Central memory CD8-positive, alpha-beta T cell (primary cell): ENCODE results near the gene OSTF1.

ENCODE experiments used
- ATAC-seq: fragments of 150-1000 bp; cut with Tn5 transposase; replicated peaks from 2 replicates; pipeline ENCODE4 v1.10.0; 2022; ENCODE audit warnings: mild to moderate bottlenecking, moderate FRiP score, moderate number of reproducible peaks; ENCODE audit not compliant: poor library complexity, severe bottlenecking; ENCODE audit errors: extremely low read depth
- DNase-seq, 2 donors: peaks; one replicate each; pipeline ENCODE4 v3.0.0; 2021; ENCODE audit warnings: low spot score in 2 of 2
- H3K27ac Mint-ChIP-seq: one replicate; pipeline ENCODE4 v1.8.0; 2022; ENCODE audit warnings: low read depth, mild to moderate bottlenecking, moderate library complexity, mixed read lengths
- H3K27me3 Mint-ChIP-seq: one replicate; pipeline ENCODE4 v1.8.0; 2022; ENCODE audit warnings: mixed read lengths
- H3K36me3 Mint-ChIP-seq: one replicate; pipeline ENCODE4 v1.8.0; 2022; ENCODE audit warnings: mild to moderate bottlenecking, moderate library complexity, mixed read lengths; ENCODE audit not compliant: insufficient read depth
- H3K4me1 Mint-ChIP-seq: one replicate; pipeline ENCODE4 v1.8.0; 2022; ENCODE audit warnings: mixed read lengths
- H3K4me3 Mint-ChIP-seq: one replicate; pipeline ENCODE4 v1.8.0; 2022; ENCODE audit warnings: mild to moderate bottlenecking, moderate library complexity, mixed read lengths
- H3K9me3 Mint-ChIP-seq: one replicate; pipeline ENCODE4 v1.8.0; 2022; ENCODE audit warnings: mixed read lengths

OSTF1 gene

GRCh38 chr9:75087824-75088645, at the start of gene OSTF1, which contains the start of gene NMRK1:
Gene OSTF1, plus strand, starts transcription at chr9:75088514. Its CDS starts 179 bp downstream, at chr9:75088693.
Gene NMRK1, minus strand, starts transcription at chr9:75088155. Its CDS starts 5,040 bp downstream, at chr9:75083115.
- H3K36me3 Mint-ChIP-seq = peaks cover 18% of the 10 kb centered on the region
- ATAC-seq (peak; percentile 86), DNase-seq (peak; percentile 89 to 91)
- H3K9me3 Mint-ChIP-seq = no peaks in the 10 kb centered on the region
- peak within 1 kb of the TSS; percentile 95 for H3K27ac Mint-ChIP-seq
- H3K4me1 Mint-ChIP-seq = peaks cover 65% of the 10 kb centered on the region
- H3K4me3 Mint-ChIP-seq = peak within 1 kb of the TSS; percentile 99
- H3K27me3 Mint-ChIP-seq = no peaks in the 10 kb centered on the region

GRCh38 chr9:75039009-75039408, 49.3 kb upstream of the OSTF1 start:
- DNase-seq (no peak), ATAC-seq (no peak)
- Mint-ChIP-seq H3K9me3 (no peaks in the 10 kb centered on the region), H3K4me3 (no peak overlapping the region), H3K36me3 (no peaks in the 10 kb centered on the region), H3K27ac (no peak overlapping the region), H3K4me1 (no peaks in the 10 kb centered on the region), H3K27me3 (no peaks in the 10 kb centered on the region)

GRCh38 chr9:75039801-75040200, 48.5 kb upstream of the OSTF1 start:
- DNase-seq (no peak), ATAC-seq (no peak)
- no peaks in the 10 kb centered on the region for H3K36me3 Mint-ChIP-seq
- no peaks in the 10 kb centered on the region for H3K4me1 Mint-ChIP-seq
- no peak overlapping the region for H3K4me3 Mint-ChIP-seq
- H3K9me3 Mint-ChIP-seq = no peaks in the 10 kb centered on the region
- H3K27ac Mint-ChIP-seq = no peak overlapping the region
- H3K27me3 Mint-ChIP-seq = peaks cover 4% of the 10 kb centered on the region

- H3K36me3 Mint-ChIP-seq = no peaks in the 10 kb centered on the region
- no peak for ATAC-seq
- H3K9me3 Mint-ChIP-seq = no peaks in the 10 kb centered on the region
Measured at GRCh38 chr9:75041041-75041440, 47.3 kb upstream of the OSTF1 start.

GRCh38 chr9:75046725-75047345, 41.5 kb upstream of the OSTF1 start:
- ATAC-seq (no peak), DNase-seq (no peak)
- H3K4me1 Mint-ChIP-seq = no peaks in the 10 kb centered on the region
- H3K27me3 Mint-ChIP-seq = peaks cover 20% of the 10 kb centered on the region
- H3K4me3 Mint-ChIP-seq = no peak overlapping the region
- H3K27ac Mint-ChIP-seq = no peak overlapping the region
- no peaks in the 10 kb centered on the region for H3K9me3 Mint-ChIP-seq
- no peaks in the 10 kb centered on the region for H3K36me3 Mint-ChIP-seq

More at GRCh38 chr9:75041041-75041440, 47.3 kb upstream of the OSTF1 start:
- Mint-ChIP-seq H3K27ac (peak overlapping the region; percentile 9), H3K4me1 (no peaks in the 10 kb centered on the region), H3K27me3 (peaks cover 16% of the 10 kb centered on the region), H3K4me3 (no peak overlapping the region)
- DNase-seq = no peak

- no peak overlapping the region for H3K27ac Mint-ChIP-seq
- DNase-seq (no peak), ATAC-seq (no peak)
- H3K27me3 Mint-ChIP-seq = peaks cover 20% of the 10 kb centered on the region
- H3K4me1 Mint-ChIP-seq = no peaks in the 10 kb centered on the region
- H3K36me3 Mint-ChIP-seq = no peaks in the 10 kb centered on the region
- H3K9me3 Mint-ChIP-seq = no peaks in the 10 kb centered on the region
- H3K4me3 Mint-ChIP-seq = no peak overlapping the region
Measured at GRCh38 chr9:75047506-75047905, 40.8 kb upstream of the OSTF1 start.

GRCh38 chr9:75051285-75051684, 37.0 kb upstream of the OSTF1 start:
- Mint-ChIP-seq H3K27me3 (peaks cover 12% of the 10 kb centered on the region), H3K36me3 (no peaks in the 10 kb centered on the region), H3K9me3 (no peaks in the 10 kb centered on the region), H3K4me1 (no peaks in the 10 kb centered on the region), H3K4me3 (no peak overlapping the region), H3K27ac (no peak overlapping the region)
- ATAC-seq (no peak), DNase-seq (no peak)

GRCh38 chr9:75053869-75054268, 34.4 kb upstream of the OSTF1 start:
- H3K4me1 Mint-ChIP-seq = no peaks in the 10 kb centered on the region
- no peaks in the 10 kb centered on the region for H3K36me3 Mint-ChIP-seq
- H3K4me3 Mint-ChIP-seq = no peak overlapping the region
- H3K9me3 Mint-ChIP-seq = no peaks in the 10 kb centered on the region
- ATAC-seq = no peak
- peaks cover 11% of the 10 kb centered on the region for H3K27me3 Mint-ChIP-seq
- H3K27ac Mint-ChIP-seq = no peak overlapping the region
- no peak for DNase-seq

- Mint-ChIP-seq H3K36me3 (no peaks in the 10 kb centered on the region), H3K4me1 (no peaks in the 10 kb centered on the region), H3K4me3 (no peak overlapping the region), H3K27ac (no peak overlapping the region), H3K9me3 (no peaks in the 10 kb centered on the region), H3K27me3 (peaks cover 11% of the 10 kb centered on the region)
- no peak for DNase-seq
- no peak for ATAC-seq
Measured at GRCh38 chr9:75054368-75055001, 33.8 kb upstream of the OSTF1 start.

GRCh38 chr9:75061169-75061568, 27.1 kb upstream of the OSTF1 start:
- DNase-seq (no peak), ATAC-seq (no peak)
- H3K4me3 Mint-ChIP-seq = no peak overlapping the region
- no peaks in the 10 kb centered on the region for H3K4me1 Mint-ChIP-seq
- no peak overlapping the region for H3K27ac Mint-ChIP-seq
- H3K9me3 Mint-ChIP-seq = no peaks in the 10 kb centered on the region
- no peaks in the 10 kb centered on the region for H3K27me3 Mint-ChIP-seq
- peaks cover 8% of the 10 kb centered on the region for H3K36me3 Mint-ChIP-seq

GRCh38 chr9:75063556-75064305, 24.6 kb upstream of the OSTF1 start:
- H3K4me1 Mint-ChIP-seq = no peaks in the 10 kb centered on the region
- H3K4me3 Mint-ChIP-seq = no peak overlapping the region
- peaks cover 10% of the 10 kb centered on the region for H3K36me3 Mint-ChIP-seq
- DNase-seq (no peak), ATAC-seq (no peak)
- no peaks in the 10 kb centered on the region for H3K9me3 Mint-ChIP-seq
- peak overlapping the region; percentile 60 for H3K27ac Mint-ChIP-seq
- H3K27me3 Mint-ChIP-seq = no peaks in the 10 kb centered on the region

GRCh38 chr9:75064307-75065025, 23.8 kb upstream of the OSTF1 start:
- Mint-ChIP-seq H3K4me1 (no peaks in the 10 kb centered on the region), H3K9me3 (no peaks in the 10 kb centered on the region), H3K36me3 (peaks cover 12% of the 10 kb centered on the region), H3K4me3 (no peak overlapping the region), H3K27me3 (no peaks in the 10 kb centered on the region), H3K27ac (no peak overlapping the region)
- ATAC-seq = no peak
- DNase-seq = no peak
